ENCODE data around the gene P3H3. TPM values are rescaled to one million over a fixed set of nuclear protein-coding genes. Genes with fewer than 3 reads are reported as not detected.
A peak's percentile ranks its signal among the peaks of the same experiment; 100 is the strongest.

P3H3 gene, protein sequence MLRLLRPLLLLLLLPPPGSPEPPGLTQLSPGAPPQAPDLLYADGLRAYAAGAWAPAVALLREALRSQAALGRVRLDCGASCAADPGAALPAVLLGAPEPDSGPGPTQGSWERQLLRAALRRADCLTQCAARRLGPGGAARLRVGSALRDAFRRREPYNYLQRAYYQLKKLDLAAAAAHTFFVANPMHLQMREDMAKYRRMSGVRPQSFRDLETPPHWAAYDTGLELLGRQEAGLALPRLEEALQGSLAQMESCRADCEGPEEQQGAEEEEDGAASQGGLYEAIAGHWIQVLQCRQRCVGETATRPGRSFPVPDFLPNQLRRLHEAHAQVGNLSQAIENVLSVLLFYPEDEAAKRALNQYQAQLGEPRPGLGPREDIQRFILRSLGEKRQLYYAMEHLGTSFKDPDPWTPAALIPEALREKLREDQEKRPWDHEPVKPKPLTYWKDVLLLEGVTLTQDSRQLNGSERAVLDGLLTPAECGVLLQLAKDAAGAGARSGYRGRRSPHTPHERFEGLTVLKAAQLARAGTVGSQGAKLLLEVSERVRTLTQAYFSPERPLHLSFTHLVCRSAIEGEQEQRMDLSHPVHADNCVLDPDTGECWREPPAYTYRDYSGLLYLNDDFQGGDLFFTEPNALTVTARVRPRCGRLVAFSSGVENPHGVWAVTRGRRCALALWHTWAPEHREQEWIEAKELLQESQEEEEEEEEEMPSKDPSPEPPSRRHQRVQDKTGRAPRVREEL
- total RNA-seq, result 10 to 100 TPM; 66.1 to 77.7 TPM

GRCh38 chr12:6827982-6828780 is at the start of gene P3H3:
Gene P3H3 (plus strand): TSS chr12:6828407. CDS start chr12:6828441, 34 bp downstream.
- Histone ChIP-seq H3K4me1 (ENCODE audit: control insufficient read depth in 1 of 2, low read depth in 2 of 2) (peaks cover 7 to 37% of the 10 kb centered on the region in 2 donors), H3K27me3 (replicated peaks; ENCODE audit: insufficient read depth) (peaks cover 5% of the 10 kb centered on the region), H3K36me3 (peaks cover 9% of the 10 kb centered on the region), H3K9me3 (no peaks in the 10 kb centered on the region), H3K27ac (peak within 1 kb of the TSS; percentile 81 to 89), H3K4me3 (peak within 1 kb of the TSS; percentile 84)
- TF ChIP-seq, protein P1, sequence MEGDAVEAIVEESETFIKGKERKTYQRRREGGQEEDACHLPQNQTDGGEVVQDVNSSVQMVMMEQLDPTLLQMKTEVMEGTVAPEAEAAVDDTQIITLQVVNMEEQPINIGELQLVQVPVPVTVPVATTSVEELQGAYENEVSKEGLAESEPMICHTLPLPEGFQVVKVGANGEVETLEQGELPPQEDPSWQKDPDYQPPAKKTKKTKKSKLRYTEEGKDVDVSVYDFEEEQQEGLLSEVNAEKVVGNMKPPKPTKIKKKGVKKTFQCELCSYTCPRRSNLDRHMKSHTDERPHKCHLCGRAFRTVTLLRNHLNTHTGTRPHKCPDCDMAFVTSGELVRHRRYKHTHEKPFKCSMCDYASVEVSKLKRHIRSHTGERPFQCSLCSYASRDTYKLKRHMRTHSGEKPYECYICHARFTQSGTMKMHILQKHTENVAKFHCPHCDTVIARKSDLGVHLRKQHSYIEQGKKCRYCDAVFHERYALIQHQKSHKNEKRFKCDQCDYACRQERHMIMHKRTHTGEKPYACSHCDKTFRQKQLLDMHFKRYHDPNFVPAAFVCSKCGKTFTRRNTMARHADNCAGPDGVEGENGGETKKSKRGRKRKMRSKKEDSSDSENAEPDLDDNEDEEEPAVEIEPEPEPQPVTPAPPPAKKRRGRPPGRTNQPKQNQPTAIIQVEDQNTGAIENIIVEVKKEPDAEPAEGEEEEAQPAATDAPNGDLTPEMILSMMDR (IDR thresholded peaks at IDR 0.05), result no peak
- DNase-seq (ENCODE audit: low spot score) (no peak), ATAC-seq (ENCODE audit: insufficient number of reproducible peaks, low FRiP score, low read depth) (peak; percentile 10)

DNA sequence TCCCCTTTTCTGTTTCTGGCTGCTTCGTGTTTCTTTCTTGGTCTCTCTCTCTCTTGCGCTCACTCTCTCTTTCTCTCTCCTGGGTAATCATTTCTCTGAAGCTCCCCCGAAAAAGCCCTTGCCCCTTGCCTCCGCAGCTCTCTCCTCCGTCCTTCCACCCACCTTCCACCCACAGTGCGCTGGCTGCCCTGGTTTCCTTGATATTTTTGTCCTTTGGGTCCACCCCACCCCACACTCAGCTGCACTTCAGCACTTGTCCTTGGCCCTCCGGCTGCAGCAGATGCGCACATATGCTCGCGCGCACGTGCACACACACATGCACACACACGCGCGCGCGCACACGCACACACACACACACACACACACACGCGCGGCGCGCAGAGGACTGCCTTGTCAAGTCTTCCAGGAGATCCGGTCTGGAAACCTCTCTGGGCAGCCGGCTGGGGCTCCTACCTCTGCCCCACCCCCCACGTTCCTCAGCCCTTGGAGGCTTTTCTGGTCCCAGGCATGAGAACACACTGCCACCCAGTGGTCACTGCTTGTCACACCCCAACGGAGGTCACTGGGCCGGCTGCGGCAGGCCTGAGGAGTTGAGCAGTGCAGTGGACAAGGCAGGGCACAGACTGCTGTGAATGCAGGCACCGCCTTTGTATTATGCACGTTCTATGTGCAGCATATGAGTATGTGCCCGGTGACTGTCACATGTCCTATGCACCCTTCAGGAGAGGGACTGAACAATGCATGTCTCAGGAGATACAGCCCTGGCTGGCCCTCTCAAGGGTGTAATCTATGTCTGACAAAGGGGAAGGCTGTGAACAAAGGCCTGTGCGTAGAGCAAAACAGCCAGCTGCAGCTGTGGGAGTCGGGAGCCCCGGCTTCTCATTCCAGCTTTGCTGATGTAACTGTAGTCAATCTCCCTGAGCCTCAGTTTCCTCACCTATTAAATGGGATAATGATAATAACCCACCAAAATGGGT is 49.3 kb upstream of the P3H3 start:
- H3K4me1 ChIP-seq (ENCODE audit: control insufficient read depth in 1 of 2, low read depth in 2 of 2), result peaks cover 7 to 10% of the 10 kb centered on the region in 2 donors
- peak; percentile 82 for DNase-seq (ENCODE audit: low spot score)
- H3K27me3 ChIP-seq (replicated peaks; ENCODE audit: insufficient read depth), result no peaks in the 10 kb centered on the region
- ATAC-seq (ENCODE audit: insufficient number of reproducible peaks, low FRiP score, low read depth), result peak; percentile 62
- peak overlapping the region; percentile 41 to 50 for H3K27ac ChIP-seq
- no peaks in the 10 kb centered on the region for H3K36me3 ChIP-seq
- no peaks in the 10 kb centered on the region for H3K9me3 ChIP-seq
- peak overlapping the region; percentile 76 for H3K4me3 ChIP-seq
- TF ChIP-seq, protein P1 (IDR thresholded peaks at IDR 0.05), result peak; percentile 95

GRCh38 chr12:6779708-6780432 is 48.3 kb upstream of the P3H3 start:
- H3K9me3 ChIP-seq, result no peaks in the 10 kb centered on the region
- ATAC-seq (ENCODE audit: insufficient number of reproducible peaks, low FRiP score, low read depth), result no peak
- no peaks in the 10 kb centered on the region for H3K36me3 ChIP-seq
- no peaks in the 10 kb centered on the region for H3K27me3 ChIP-seq (replicated peaks; ENCODE audit: insufficient read depth)
- DNase-seq (ENCODE audit: low spot score), result no peak
- H3K4me1 ChIP-seq (ENCODE audit: control insufficient read depth in 1 of 2, low read depth in 2 of 2), result peaks cover 7 to 10% of the 10 kb centered on the region in 2 donors
- H3K27ac ChIP-seq, result no peak overlapping the region
- H3K4me3 ChIP-seq, result no peak overlapping the region
- TF ChIP-seq, protein P1 (IDR thresholded peaks at IDR 0.05), result no peak

GRCh38 chr12:6780573-6780972 is 47.6 kb upstream of the P3H3 start:
- Histone ChIP-seq H3K36me3 (no peaks in the 10 kb centered on the region), H3K4me3 (no peak overlapping the region), H3K27ac (no peak overlapping the region), H3K27me3 (replicated peaks; ENCODE audit: insufficient read depth) (no peaks in the 10 kb centered on the region), H3K9me3 (no peaks in the 10 kb centered on the region), H3K4me1 (ENCODE audit: control insufficient read depth in 1 of 2, low read depth in 2 of 2) (peaks cover 7 to 10% of the 10 kb centered on the region in 2 donors)
- TF ChIP-seq, protein P1 (IDR thresholded peaks at IDR 0.05), result no peak
- no peak for ATAC-seq (ENCODE audit: insufficient number of reproducible peaks, low FRiP score, low read depth)
- DNase-seq (ENCODE audit: low spot score), result no peak

All from thoracic aorta (tissue), 2 donors.